ENCODE results near the gene TNRC18. TPM values are rescaled to one million over a fixed set of nuclear protein-coding genes. Genes with fewer than 3 reads are reported as not detected.
A peak's percentile ranks its signal among the peaks of the same experiment; 100 is the strongest.

Gene TNRC18
- total and polyA plus RNA-seq, 9 of the 15 experiments (the other 6 are each of a cell fraction or from before 2014, with no cell fraction given), result 0.03 to 43.2 (median 18.0) TPM

GRCh38 chr7:5423976-5424748, 528 bp upstream of the TNRC18 start (continued):
- TF ChIP-seq TSHZ1 (CRISPR knock-in tag; IDR thresholded peaks at IDR 0.05), result no peak
- no peak for TF ChIP-seq ZNF41 (CRISPR knock-in tag; conservative IDR thresholded peaks at IDR 0.05)
- TF ChIP-seq ZNF583 (CRISPR knock-in tag; IDR thresholded peaks at IDR 0.05), result no peak
- no peak for TF ChIP-seq IRF9 (tag; IDR thresholded peaks at IDR 0.05)
- TF ChIP-seq TFE3 (CRISPR knock-in tag; IDR thresholded peaks at IDR 0.05), result no peak
- no peak for TF ChIP-seq ZKSCAN1 (IDR thresholded peaks at IDR 0.05; ENCODE audit: low read depth, low read length)
- peak; percentile 21; the same call in 1 of the 2 replicates for TF ChIP-seq ZNF24 (IDR thresholded peaks at IDR 0.05)
- TF ChIP-seq TAF9B (IDR thresholded peaks at IDR 0.05; ENCODE audit: partially characterized antibody), result no peak
- peak; percentile 88; the same call in 1 of the 2 replicates for TF ChIP-seq NFATC3 (IDR thresholded peaks at IDR 0.05)
- no peak for TF ChIP-seq NFE2 (IDR thresholded peaks at IDR 0.05; ENCODE audit: low read depth)
- TF ChIP-seq BACH1 (tag; IDR thresholded peaks at IDR 0.05), result no peak
- TF ChIP-seq XRCC5 (IDR thresholded peaks at IDR 0.05; ENCODE audit: low read depth, low read length), result no peak
- TF ChIP-seq ZNF124 (CRISPR knock-in tag; IDR thresholded peaks at IDR 0.05), result no peak
- no peak for TF ChIP-seq ATF4 (CRISPR knock-in tag; IDR thresholded peaks at IDR 0.05)
- TF ChIP-seq NCOA6 (IDR thresholded peaks at IDR 0.05), result no peak
- no peak for TF ChIP-seq SIN3A (IDR thresholded peaks at IDR 0.05; ENCODE audit: borderline replicate concordance in 2 of 2, control insufficient read depth in 1 of 2, low read depth in 2 of 2, low read length in 2 of 2)
- TF ChIP-seq ZNF274 (IDR thresholded peaks at IDR 0.05; ENCODE audit: borderline replicate concordance, low read depth, low read length), result no peak
- TF ChIP-seq CHCHD3 (CRISPR knock-in tag; IDR thresholded peaks at IDR 0.05), result no peak
- TF ChIP-seq HDGF (IDR thresholded peaks at IDR 0.05), result no peak
- no peak for TF ChIP-seq RHOXF2B (CRISPR knock-in tag; conservative IDR thresholded peaks at IDR 0.05)
- TF ChIP-seq DPF2 (IDR thresholded peaks at IDR 0.05), result 0 out of 2 replicates have a peak, but pooled peaks have one; percentile 55
- no peak for TF ChIP-seq KLF13 (tag; IDR thresholded peaks at IDR 0.05; ENCODE audit: borderline replicate concordance, low read depth)
- no peak for TF ChIP-seq COPS2 (conservative IDR thresholded peaks at IDR 0.05)
